OCI-LY1 (cell line): Measurements from ENCODE around the gene DIAPH2.

Experiments
- H2AFZ ChIP-seq: fragments of 200-600 bp; sonication (generic), shearing (Covaris generic); 2 replicates; pipeline ENCODE4 v1.6.0; 2014; ENCODE audit warnings: antibody characterized with exemption, mild to moderate bottlenecking, low read length
- H3F3A ChIP-seq: fragments of 200-600 bp; sonication (generic), shearing (Covaris generic); 2 replicates; pipeline ENCODE4 v1.6.0; 2014; ENCODE audit warnings: mild to moderate bottlenecking, antibody characterized with exemption, low read length, moderate library complexity; ENCODE audit not compliant: insufficient read depth
- H3K27ac ChIP-seq: fragments of 200-600 bp; sonication (generic); 2 replicates; pipeline ENCODE4 v1.5.1; 2014; ENCODE audit warnings: low read length, mixed run types, mild to moderate bottlenecking, low read depth; ENCODE audit not compliant: poor library complexity, severe bottlenecking
- H3K27me3 ChIP-seq: fragments of 200-600 bp; sonication (generic); 2 replicates; pipeline ENCODE4 v1.6.0; 2014; ENCODE audit warnings: antibody characterized with exemption, mild to moderate bottlenecking, low read length, moderate library complexity; ENCODE audit not compliant: insufficient read depth
- H3K36me3 ChIP-seq: fragments of 200-600 bp; sonication (generic); 2 replicates; pipeline ENCODE4 v1.6.1; 2014; ENCODE audit warnings: mild to moderate bottlenecking, antibody characterized with exemption, low read length, moderate library complexity, mixed read lengths; ENCODE audit not compliant: insufficient read depth
- H3K4me1 ChIP-seq: fragments of 200-600 bp; sonication (generic); 2 replicates; pipeline ENCODE4 v1.5.1; 2014; ENCODE audit warnings: mild to moderate bottlenecking, low read length, moderate library complexity; ENCODE audit not compliant: insufficient read depth, severe bottlenecking
- H3K4me2 ChIP-seq: fragments of 200-600 bp; sonication (generic), shearing (Covaris generic); 2 replicates; pipeline ENCODE4 v1.6.1; 2014; ENCODE audit warnings: low read length
- H3K4me3 ChIP-seq: fragments of 200-600 bp; sonication (generic); 2 replicates; pipeline ENCODE4 v1.5.1; 2014; ENCODE audit warnings: low read length, low read depth, mild to moderate bottlenecking, mixed read lengths; ENCODE audit not compliant: poor library complexity, severe bottlenecking
- H3K79me2 ChIP-seq: fragments of 200-600 bp; shearing (Covaris generic); 2 replicates; pipeline ENCODE4 v1.6.1; 2016; ENCODE audit warnings: mixed run types, low read length, mixed read lengths; ENCODE audit not compliant: insufficient read depth
- H3K9ac ChIP-seq: fragments of 200-600 bp; sonication (generic), shearing (Covaris generic); 2 replicates; pipeline ENCODE4 v1.6.1; 2014; ENCODE audit warnings: mild to moderate bottlenecking, low read length, mixed read lengths
- H3K9me2 ChIP-seq: fragments of 200-600 bp; sonication (generic), shearing (Covaris generic); 2 replicates; pipeline ENCODE4 v1.6.1; 2014; ENCODE audit warnings: low read depth, mild to moderate bottlenecking, low read length, mixed read lengths
- H3K9me3 ChIP-seq: fragments of 200-600 bp; shearing (Covaris generic); 2 replicates; pipeline ENCODE4 v1.6.1; 2014; ENCODE audit warnings: low read length, mixed read lengths
- H4K20me1 ChIP-seq: fragments of 200-600 bp; sonication (generic), shearing (Covaris generic); 2 replicates; pipeline ENCODE4 v1.6.0; 2016; ENCODE audit warnings: mild to moderate bottlenecking, low read length; ENCODE audit not compliant: insufficient read depth
- CTCF ChIP-seq: fragments of 200-600 bp; sonication (generic), shearing (Covaris generic); IDR thresholded peaks from 2 replicates; pipeline ENCODE4 v1.5.1; 2017; ENCODE audit warnings: mild to moderate bottlenecking, antibody characterized with exemption, low read length, moderate library complexity, mixed read lengths
- EZH2 ChIP-seq: fragments of 200-600 bp; sonication (generic), shearing (Covaris generic); IDR thresholded peaks from 2 replicates; pipeline ENCODE4 v1.8.0; 2017; ENCODE audit warnings: borderline replicate concordance, mixed run types, mild to moderate bottlenecking, antibody characterized with exemption, low read length, moderate library complexity, mixed read lengths

DIAPH2 gene

GRCh38 chrX:96824166-96824565, 139.5 kb downstream of the DIAPH2 start:
- Histone ChIP-seq H3K9ac (no peak overlapping the region), H3K4me1 (no peaks in the 10 kb centered on the region), H3K4me3 (no peak overlapping the region), H3K79me2 (no peaks in the 10 kb centered on the region), H3K4me2 (no peak overlapping the region), H3F3A (no peaks in the 10 kb centered on the region), H3K9me2 (no peaks in the 10 kb centered on the region), H4K20me1 (no peaks in the 10 kb centered on the region), H3K9me3 (no peaks in the 10 kb centered on the region), H2AFZ (no peak overlapping the region), H3K27ac (no peak overlapping the region), H3K27me3 (no peaks in the 10 kb centered on the region), H3K36me3 (no peaks in the 10 kb centered on the region)
- TF ChIP-seq CTCF (no peak), EZH2 (no peak)

GRCh38 chrX:96833333-96833732, 148.7 kb downstream of the DIAPH2 start:
- no peaks in the 10 kb centered on the region for H4K20me1 ChIP-seq
- H3K27ac ChIP-seq: no peak overlapping the region
- H3K9ac ChIP-seq: no peak overlapping the region
- H3K4me2 ChIP-seq: no peak overlapping the region
- H3K36me3 ChIP-seq: no peaks in the 10 kb centered on the region
- H3K79me2 ChIP-seq: no peaks in the 10 kb centered on the region
- no peaks in the 10 kb centered on the region for H3K27me3 ChIP-seq
- no peaks in the 10 kb centered on the region for H3F3A ChIP-seq
- no peak overlapping the region for H3K4me3 ChIP-seq
- TF ChIP-seq EZH2 (no peak), CTCF (no peak)
- H2AFZ ChIP-seq: no peak overlapping the region
- H3K4me1 ChIP-seq: peaks cover 44% of the 10 kb centered on the region
- H3K9me3 ChIP-seq: no peaks in the 10 kb centered on the region
- no peaks in the 10 kb centered on the region for H3K9me2 ChIP-seq

GRCh38 chrX:96834137-96834536, 149.5 kb downstream of the DIAPH2 start:
- TF ChIP-seq EZH2: no peak
- TF ChIP-seq CTCF: no peak
- Histone ChIP-seq H4K20me1 (no peaks in the 10 kb centered on the region), H3K4me1 (peaks cover 52% of the 10 kb centered on the region), H3K4me3 (no peak overlapping the region), H3K4me2 (no peak overlapping the region), H3K9ac (no peak overlapping the region), H2AFZ (no peak overlapping the region), H3K9me3 (no peaks in the 10 kb centered on the region), H3K27ac (no peak overlapping the region), H3K79me2 (no peaks in the 10 kb centered on the region), H3K27me3 (no peaks in the 10 kb centered on the region), H3K9me2 (no peaks in the 10 kb centered on the region), H3F3A (no peaks in the 10 kb centered on the region), H3K36me3 (no peaks in the 10 kb centered on the region)
